ENCODE results near the gene WASHC2A. TPM values are rescaled to one million over a fixed set of nuclear protein-coding genes. Genes with fewer than 3 reads are reported as not detected.
"Not testable (repeated sequence)": the region's sequence is repeated elsewhere in the genome, so short reads cannot be mapped to it uniquely, and the experiment has no call there.

The WASHC2A gene
- total RNA-seq, 1 donor from 2014 or later, result 53.6 TPM

- ATAC-seq, result no peak
- intact Hi-C loops (cut with DNase I), result no loop called here
Measured at GRCh38 chr10:50033481-50033880, 34.3 kb upstream of the WASHC2A start.

DNA sequence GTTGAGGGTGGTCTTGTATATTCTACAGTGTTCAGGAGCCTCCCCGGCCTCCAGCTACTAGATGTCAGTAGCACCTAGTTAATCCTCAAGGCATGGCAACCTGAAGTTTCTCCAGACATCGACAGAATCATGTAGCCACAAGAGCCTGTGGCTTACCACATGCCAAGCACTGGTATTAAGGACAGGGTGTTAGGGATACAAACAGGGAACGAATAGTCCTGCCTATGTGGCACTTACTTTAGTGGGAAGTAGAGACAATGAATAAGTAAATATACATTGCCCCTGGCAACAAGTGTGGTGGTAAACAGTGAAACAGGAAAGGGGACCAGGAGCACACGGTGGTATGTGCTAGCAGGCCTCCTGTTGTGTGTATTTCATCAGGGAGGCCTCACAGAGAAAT lies 32.4 kb upstream of the WASHC2A start:
- intact Hi-C loops (cut with DNase I); H3K36me3 ChIP-seq; H3K27me3 ChIP-seq; H3K9me3 ChIP-seq; H3K4me3 ChIP-seq; H3K27ac ChIP-seq; DNase-seq; H3K4me1 ChIP-seq: not testable (repeated sequence)
- peak; percentile 54 for ATAC-seq

More at GRCh38 chr10:50033481-50033880, 34.3 kb upstream of the WASHC2A start:
- no peaks in the 10 kb centered on the region for H3K27me3 ChIP-seq
- DNase-seq, result no peak
- no peaks in the 10 kb centered on the region for H3K4me1 ChIP-seq
- H3K4me3 ChIP-seq, result no peak overlapping the region
- H3K27ac ChIP-seq, result no peak overlapping the region
- no peaks in the 10 kb centered on the region for H3K36me3 ChIP-seq
- TF ChIP-seq CTCF (IDR thresholded peaks at IDR 0.05), result no peak
- no peaks in the 10 kb centered on the region for H3K9me3 ChIP-seq

DNA sequence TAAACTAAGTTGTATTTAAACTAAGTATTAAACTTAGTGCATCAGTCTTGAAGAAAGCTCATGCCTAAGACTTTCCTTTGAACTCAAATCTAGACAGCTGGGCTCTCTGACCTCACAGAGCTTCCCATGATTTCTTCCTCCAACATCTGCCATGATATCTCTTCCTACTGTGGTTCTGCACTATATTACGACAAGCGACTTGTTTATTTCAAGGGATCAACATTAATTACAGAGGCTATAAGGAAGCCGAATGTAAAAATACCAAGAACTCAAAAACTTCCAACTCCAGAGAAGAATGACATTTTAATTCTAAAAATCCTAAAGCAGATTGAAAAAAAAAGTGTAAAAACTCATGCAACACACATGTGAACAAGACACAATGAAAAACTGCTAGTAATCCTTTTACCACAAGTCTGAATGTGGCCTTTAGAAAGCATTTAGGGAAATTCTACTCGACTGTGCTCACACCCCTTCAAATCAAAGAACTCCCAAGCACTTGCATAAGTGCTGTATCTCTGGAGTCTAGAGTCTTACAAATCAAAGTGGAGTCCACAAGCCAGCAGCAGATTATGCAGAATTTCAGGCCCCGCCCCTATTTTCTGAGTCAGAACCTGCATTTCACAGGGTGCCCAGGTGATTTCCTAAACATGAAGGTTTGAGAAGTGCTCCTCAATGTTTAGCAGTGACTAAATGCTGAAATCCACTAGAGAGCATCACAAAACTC lies 22.7 kb upstream of the WASHC2A start:
- Histone ChIP-seq H3K4me1 (no peaks in the 10 kb centered on the region), H3K27ac (no peak overlapping the region), H3K4me3 (no peak overlapping the region), H3K36me3 (no peaks in the 10 kb centered on the region), H3K27me3 (no peaks in the 10 kb centered on the region), H3K9me3 (no peaks in the 10 kb centered on the region)
- ATAC-seq, result peak; percentile 22
- intact Hi-C loops (cut with DNase I), result no loop called here
- no peak for DNase-seq
- TF ChIP-seq CTCF (IDR thresholded peaks at IDR 0.05), result no peak

DNA sequence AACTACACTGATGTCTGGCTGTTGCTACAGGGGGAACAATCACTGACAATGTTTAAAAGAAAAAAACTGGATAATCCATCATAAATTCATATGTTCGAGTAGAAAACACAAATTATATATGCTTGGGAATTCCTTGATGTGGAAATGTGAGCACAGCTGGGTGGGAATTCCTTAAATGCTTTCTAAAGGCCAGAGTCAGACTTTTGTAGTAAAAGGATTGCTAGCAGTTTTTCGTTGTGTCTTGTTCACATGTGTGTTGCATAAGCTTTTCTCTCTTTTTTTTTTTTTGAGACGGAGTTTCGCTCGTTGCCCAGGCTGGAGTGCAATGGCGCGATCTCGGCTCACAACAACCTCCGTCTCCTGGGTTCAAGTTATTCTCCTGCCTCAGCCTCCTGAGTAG lies 21.3 kb upstream of the WASHC2A start:
- H3K9me3 ChIP-seq; ATAC-seq; H3K4me1 ChIP-seq; H3K27ac ChIP-seq; intact Hi-C loops (cut with DNase I); H3K36me3 ChIP-seq; H3K4me3 ChIP-seq; DNase-seq; H3K27me3 ChIP-seq: not testable (repeated sequence)

- H3K4me3 ChIP-seq; H3K27ac ChIP-seq; DNase-seq; ATAC-seq; H3K36me3 ChIP-seq; H3K4me1 ChIP-seq; H3K9me3 ChIP-seq; intact Hi-C loops (cut with DNase I); H3K27me3 ChIP-seq: not testable (repeated sequence)
Measured at GRCh38 chr10:50047594-50047993, 20.2 kb upstream of the WASHC2A start.

DNA sequence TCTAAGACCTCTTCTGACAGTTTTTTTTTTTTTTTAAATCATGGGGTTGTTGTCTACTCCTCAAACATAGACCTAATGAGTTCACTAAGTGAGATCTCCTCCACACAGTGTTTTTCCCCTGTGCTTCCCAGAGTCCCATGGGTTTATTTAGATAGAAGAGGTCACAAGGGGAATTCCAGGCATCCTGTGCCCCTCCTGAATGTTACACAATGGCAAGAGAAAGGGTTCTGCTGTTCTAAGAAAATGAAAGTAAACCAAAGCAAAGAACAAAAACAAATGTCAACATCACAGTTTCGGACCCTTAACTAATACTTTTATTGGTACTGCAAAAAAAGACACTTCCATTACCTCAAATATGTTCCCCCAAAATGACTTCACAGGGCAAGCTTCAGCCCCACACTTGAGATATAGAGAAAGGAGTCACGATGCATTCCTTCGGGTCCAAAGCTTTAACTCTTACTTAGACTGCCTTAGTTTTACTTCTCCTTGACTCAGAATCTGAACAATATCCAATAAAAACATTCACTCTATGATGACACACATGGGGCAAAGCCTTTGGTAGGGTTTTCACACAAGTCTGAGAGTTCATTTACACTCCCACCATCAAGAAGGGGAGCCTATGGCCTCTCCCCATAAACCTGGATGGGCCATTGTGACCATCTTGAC lies 15.6 kb upstream of the WASHC2A start:
- H3K27ac ChIP-seq, result peak overlapping the region; percentile 63
- H3K4me1 ChIP-seq; intact Hi-C loops (cut with DNase I); H3K36me3 ChIP-seq; H3K4me3 ChIP-seq; H3K27me3 ChIP-seq; DNase-seq; H3K9me3 ChIP-seq: not testable (repeated sequence)
- ATAC-seq, result peak; percentile 75

DNA sequence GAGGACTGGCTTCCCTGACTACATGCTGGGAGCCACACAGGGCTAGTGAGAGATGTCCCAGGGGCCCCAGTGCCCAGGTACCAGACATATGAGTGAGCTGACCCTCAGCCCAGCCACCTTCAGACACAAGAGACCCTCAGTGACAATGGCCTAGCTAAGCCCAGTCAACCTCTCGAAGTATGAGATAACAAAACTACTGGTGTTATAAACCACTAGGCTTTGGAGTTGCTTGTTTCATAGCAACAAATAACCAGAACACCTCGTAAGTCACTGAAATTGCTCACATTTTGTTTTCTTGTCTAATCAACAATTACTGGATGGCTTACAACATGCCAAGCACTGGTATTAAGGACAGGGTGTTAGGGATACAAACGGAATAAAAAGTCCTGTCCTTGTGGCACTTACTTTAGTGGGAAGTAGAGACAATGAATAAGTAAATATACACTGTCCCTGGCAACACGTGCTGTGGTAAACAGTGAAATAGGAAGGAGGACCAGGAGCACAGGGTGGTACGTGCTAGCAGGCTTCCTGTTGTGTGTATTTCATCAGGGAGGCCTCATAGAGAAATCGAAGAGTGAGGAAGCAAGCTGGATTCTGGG lies 14.9 kb upstream of the WASHC2A start:
- H3K27me3 ChIP-seq; intact Hi-C loops (cut with DNase I); H3K9me3 ChIP-seq; H3K4me3 ChIP-seq; H3K4me1 ChIP-seq; DNase-seq; H3K36me3 ChIP-seq: not testable (repeated sequence)
- peak; percentile 24 for ATAC-seq
- H3K27ac ChIP-seq, result peak overlapping the region; percentile 63

GRCh38 chr10:50055494-50056292 lies 12.1 kb upstream of the WASHC2A start:
- ATAC-seq; intact Hi-C loops (cut with DNase I); H3K4me3 ChIP-seq; DNase-seq; H3K4me1 ChIP-seq; H3K36me3 ChIP-seq; H3K9me3 ChIP-seq; H3K27me3 ChIP-seq; H3K27ac ChIP-seq: not testable (repeated sequence)

- H3K27me3 ChIP-seq; H3K27ac ChIP-seq; ATAC-seq; H3K9me3 ChIP-seq; H3K4me1 ChIP-seq; H3K4me3 ChIP-seq; H3K36me3 ChIP-seq; DNase-seq; intact Hi-C loops (cut with DNase I): not testable (repeated sequence)
Measured at GRCh38 chr10:50056654-50057053, 11.1 kb upstream of the WASHC2A start.

GRCh38 chr10:50058727-50059126 lies 9.0 kb upstream of the WASHC2A start:
- ATAC-seq; H3K4me3 ChIP-seq; H3K27me3 ChIP-seq; H3K27ac ChIP-seq; DNase-seq; H3K9me3 ChIP-seq; intact Hi-C loops (cut with DNase I); H3K36me3 ChIP-seq; H3K4me1 ChIP-seq: not testable (repeated sequence)

DNA sequence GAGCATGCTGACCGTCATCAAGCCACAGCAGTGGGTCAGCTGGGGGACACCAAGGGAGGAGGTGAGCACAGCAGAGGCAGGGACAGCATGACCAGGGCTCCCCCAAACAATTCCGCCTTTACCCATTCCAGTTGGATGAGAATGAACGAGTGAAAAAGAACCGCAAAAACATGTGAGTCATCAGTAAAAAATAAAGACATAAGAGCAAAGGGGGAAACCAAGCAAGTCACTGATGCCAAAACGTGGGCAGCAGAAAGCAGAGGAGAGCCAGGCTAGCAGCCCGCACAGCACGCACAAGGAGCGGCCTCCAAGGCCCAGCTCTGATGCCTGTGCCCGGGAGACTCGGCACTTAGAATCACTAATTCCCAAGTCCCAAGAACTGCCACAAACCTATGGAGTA lies 7.8 kb upstream of the WASHC2A start:
- H3K4me3 ChIP-seq; H3K4me1 ChIP-seq; intact Hi-C loops (cut with DNase I); H3K36me3 ChIP-seq; ATAC-seq; H3K27me3 ChIP-seq; H3K27ac ChIP-seq; H3K9me3 ChIP-seq; DNase-seq: not testable (repeated sequence)
